DOHH2 (cell line): ENCODE measurements around the gene MAGOH.

Experiments
- CTCF ChIP-seq: fragments of 200-600 bp; sonication (generic); IDR thresholded peaks from one replicate; pipeline ENCODE4 v1.5.1; 2014; ENCODE audit warnings: antibody characterized with exemption, mild to moderate bottlenecking, low read depth, low read length; ENCODE audit not compliant: poor library complexity, severe bottlenecking
- EZH2phosphoT487 ChIP-seq: fragments of 200-600 bp; sonication (generic); IDR thresholded peaks from 2 replicates; pipeline ENCODE4 v1.6.1; 2017; ENCODE audit warnings: borderline replicate concordance, mild to moderate bottlenecking, antibody characterized with exemption, low read length, moderate library complexity, mixed read lengths

GRCh38 chr1:53264048-53264447 lies 25.7 kb upstream of the MAGOH start:
- TF ChIP-seq CTCF: no peak
- no peak for TF ChIP-seq EZH2phosphoT487
